Measurements from ENCODE around the gene MAST4. TPM values are rescaled to one million over a fixed set of nuclear protein-coding genes. Genes with fewer than 3 reads are reported as not detected.

Gene MAST4
- total and polyA plus RNA-seq, 2 of the 8 experiments (the other 6 are each of a cell fraction or from before 2014, with no cell fraction given): 1.5 to 2.6 TPM

GRCh38 chr5:66992547-66992946 lies 396.4 kb downstream of the MAST4 start:
- Histone ChIP-seq H2BK120ac (replicated peaks; ENCODE audit: low read depth, low read length) (no peak overlapping the region), H2BK20ac (ENCODE audit: low read length) (no peak overlapping the region), H2AK5ac (ENCODE audit: low read depth, low read length) (no peak overlapping the region), H3K4me3 (ENCODE audit: extremely low read depth in 1 of 4, insufficient read depth in 2 of 4, low read depth in 3 of 4, low read length in 4 of 4) (no peak overlapping the region), H3K4me2 (ENCODE audit: insufficient read depth in 1 of 2, low read depth in 2 of 2, low read length in 2 of 2) (no peak overlapping the region), H3K27me3 (replicated peaks in 1 of 4; ENCODE audit: control insufficient read depth in 3 of 4, extremely low read depth in 1 of 4, insufficient read depth in 3 of 4, low read length in 3 of 4) (no peaks in the 10 kb centered on the region), H3K36me3 (ENCODE audit: control insufficient read depth in 2 of 4, insufficient read depth in 4 of 4, low read length in 3 of 4) (no peaks in the 10 kb centered on the region), H4K20me1 (replicated peaks in 1 of 2; ENCODE audit: control insufficient read depth in 1 of 2, insufficient read depth in 2 of 2, low read length in 2 of 2) (no peaks in the 10 kb centered on the region), H3K18ac (ENCODE audit: extremely low read depth, low read length) (no peak overlapping the region), H4K5ac (ENCODE audit: insufficient read length, low read depth, low read length) (no peak overlapping the region), H3K27ac (ENCODE audit: low read depth, low read length) (no peak overlapping the region), H2AFZ (ENCODE audit: low read length) (no peak overlapping the region), H2BK5ac (ENCODE audit: low read depth, low read length) (no peak overlapping the region), H3K4me1 (replicated peaks in 1 of 4; ENCODE audit: control insufficient read depth in 3 of 4, insufficient read depth in 4 of 4, low read length in 3 of 4) (peaks cover 0 to 4% (median 2%) of the 10 kb centered on the region in 4 experiments; a peak in 4 of 7 replicates), H3K79me2 (ENCODE audit: control insufficient read depth in 1 of 2, insufficient read depth in 2 of 2, low read length in 2 of 2) (no peaks in the 10 kb centered on the region), H4K91ac (replicated peaks; ENCODE audit: insufficient read length, low read length) (no peak overlapping the region), H3K9ac (replicated peaks in 1 of 4; ENCODE audit: extremely low read depth in 1 of 4, low read depth in 3 of 4, low read length in 3 of 4) (no peak overlapping the region), H3K9me3 (ENCODE audit: insufficient read depth in 2 of 2, low read depth in 1 of 2, low read length in 1 of 2) (no peaks in the 10 kb centered on the region), H4K8ac (ENCODE audit: extremely low read depth, insufficient read depth, low read length) (no peak overlapping the region), H3K14ac (ENCODE audit: insufficient read length) (no peak overlapping the region), H2BK12ac (ENCODE audit: low read depth, low read length) (no peak overlapping the region), H3K23me2 (ENCODE audit: low read depth, low read length) (no peaks in the 10 kb centered on the region), H3K4ac (replicated peaks; ENCODE audit: insufficient read length, low read depth, low read length) (no peak overlapping the region), H3K56ac (replicated peaks; ENCODE audit: insufficient read length, low read depth, low read length) (no peak overlapping the region), H3K79me1 (ENCODE audit: low read depth, low read length) (no peaks in the 10 kb centered on the region), H3K23ac (ENCODE audit: insufficient read length) (no peak overlapping the region), H2BK15ac (ENCODE audit: low read length) (no peak overlapping the region)
- 75% methylated on average over 4 of the region's 4 CpGs; no CpG with 5 or more reads in 1 of the 2 experiments for WGBS, 2 experiments (ENCODE audit: extremely low coverage in 1 of 2, insufficient coverage in 1 of 2, insufficient read length in 1 of 2, insufficient replicate concordance in 2 of 2, low coverage in 1 of 2, low lambda C conversion rate in 2 of 2, missing lambda C conversion rate in 1 of 2)
- no peak for FAIRE-seq
- no peak for DNase-seq (ENCODE audit: low read depth in 1 of 2, low spot score in 2 of 2)
- ChIA-PET CTCF (ENCODE audit: partially characterized antibody) (interaction anchor here (1.2 to 6.6 kb wide), 4 partner anchors 9 to 157 kb away, joined by 3 to 34 read pairs (median 3); no protein-coding TSS in a partner anchor), POLR2A (ENCODE audit: partially characterized antibody) (interaction anchor here (1.0 to 3.4 kb wide), 2 partner anchors 10 to 12 kb away, joined by 3 to 15 read pairs; no protein-coding TSS in a partner anchor)
- TF ChIP-seq TAF7 (optimal IDR thresholded peaks at IDR 0.05; ENCODE audit: borderline replicate concordance, low read depth, low read length) (no peak), CBX5 (IDR thresholded peaks at IDR 0.05; ENCODE audit: low read depth, low read length) (no peak), GABPA (IDR thresholded peaks at IDR 0.05; ENCODE audit: borderline replicate concordance, insufficient read depth, low read length) (no peak), POLR2A (IDR thresholded peaks at IDR 0.05; ENCODE audit: control extremely low read depth in 1 of 2, low read depth in 2 of 2, low read length in 2 of 2) (no peak), KDM5A (IDR thresholded peaks at IDR 0.05; ENCODE audit: low read length) (no peak), CTBP2 (IDR thresholded peaks at IDR 0.05; ENCODE audit: borderline replicate concordance, insufficient read depth, insufficient read length, low read length) (no peak), EP300 (IDR thresholded peaks at IDR 0.05; ENCODE audit: borderline replicate concordance in 1 of 2, low read depth in 2 of 2, low read length in 2 of 2) (no peak), BACH1 (IDR thresholded peaks at IDR 0.05; ENCODE audit: low read length) (no peak)

Measured in H1 (cell line).